ENCODE measurements around the gene MYBBP1A.
A peak's percentile ranks its signal among the peaks of the same experiment; 100 is the strongest.

MYBBP1A gene

DNA sequence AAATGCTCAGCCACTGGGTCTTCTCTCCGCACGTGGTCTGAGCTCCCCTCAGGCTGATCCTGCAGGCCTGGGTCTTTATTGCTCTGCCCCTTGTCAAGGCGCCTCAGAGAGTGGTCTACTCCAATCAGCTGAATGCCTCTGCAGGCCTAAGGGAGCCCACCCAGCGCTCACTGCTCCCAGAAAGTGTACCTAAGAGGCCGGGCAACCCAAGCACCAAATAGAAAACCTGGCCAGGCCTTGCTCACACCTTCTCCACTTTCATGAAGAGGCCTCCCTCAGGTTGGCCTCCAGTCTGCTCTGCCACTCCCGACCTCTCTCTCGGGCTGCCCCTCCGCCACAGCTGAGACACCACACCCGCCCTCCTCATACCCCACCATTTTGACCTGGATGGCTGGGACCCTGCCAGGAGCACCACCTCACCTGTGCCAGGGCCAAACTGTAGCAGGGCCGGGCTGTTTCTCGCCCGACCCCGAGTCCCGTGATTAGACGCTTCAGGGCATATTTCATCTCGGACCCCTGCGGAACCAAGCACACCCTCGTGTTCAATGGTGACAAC lies 665 bp downstream of the MYBBP1A start:
- no peak for DNase-seq
- H3K27ac Mint-ChIP-seq: peak overlapping the region; percentile 92
- H3K36me3 Mint-ChIP-seq (ENCODE audit: low read depth): peaks cover 57% of the 10 kb centered on the region
- H3K4me3 Mint-ChIP-seq: peak overlapping the region; percentile 97
- no peaks in the 10 kb centered on the region for H3K9me3 Mint-ChIP-seq
- H3K27me3 Mint-ChIP-seq: no peaks in the 10 kb centered on the region
- H3K4me1 Mint-ChIP-seq (ENCODE audit: low read depth): peaks cover 27% of the 10 kb centered on the region

- Mint-ChIP-seq H3K27ac (peak overlapping the region; percentile 92), H3K36me3 (ENCODE audit: low read depth) (peaks cover 66% of the 10 kb centered on the region), H3K9me3 (no peaks in the 10 kb centered on the region), H3K27me3 (no peaks in the 10 kb centered on the region), H3K4me1 (ENCODE audit: low read depth) (peaks cover 27% of the 10 kb centered on the region), H3K4me3 (peak overlapping the region; percentile 97)
- DNase-seq: no peak
These were observed 1.5 kb downstream of the MYBBP1A start for GRCh38 chr17:4553669-4554068.

GRCh38 chr17:4551796-4552525 lies 3.2 kb downstream of the MYBBP1A start:
- H3K9me3 Mint-ChIP-seq: no peaks in the 10 kb centered on the region
- H3K36me3 Mint-ChIP-seq (ENCODE audit: low read depth): peaks cover 83% of the 10 kb centered on the region
- H3K4me1 Mint-ChIP-seq (ENCODE audit: low read depth): peaks cover 27% of the 10 kb centered on the region
- DNase-seq: no peak
- H3K27ac Mint-ChIP-seq: no peak overlapping the region
- no peaks in the 10 kb centered on the region for H3K27me3 Mint-ChIP-seq
- no peak overlapping the region for H3K4me3 Mint-ChIP-seq

DNA sequence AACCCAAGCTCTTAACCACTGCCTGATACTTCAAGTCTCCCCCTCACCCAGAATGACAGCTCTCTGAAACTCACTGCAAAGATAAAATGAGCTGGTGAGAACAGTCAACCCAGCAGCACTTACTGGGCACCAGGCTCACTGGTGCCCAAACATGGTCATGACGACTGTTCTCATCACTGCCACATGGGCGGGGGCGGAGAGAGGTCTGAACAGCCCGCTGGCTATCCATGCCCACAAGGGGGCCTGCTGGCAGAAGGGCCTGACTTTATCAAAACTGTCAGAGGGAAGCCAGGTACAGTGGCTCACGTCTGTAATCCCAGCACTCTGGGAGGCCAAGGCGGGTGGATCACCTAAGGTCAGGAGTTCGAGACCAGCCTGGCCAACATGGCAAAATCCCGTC lies 4.0 kb downstream of the MYBBP1A start:
- Mint-ChIP-seq H3K27me3 (no peaks in the 10 kb centered on the region), H3K9me3 (no peaks in the 10 kb centered on the region), H3K4me1 (ENCODE audit: low read depth) (peaks cover 22% of the 10 kb centered on the region), H3K27ac (no peak overlapping the region), H3K4me3 (no peak overlapping the region), H3K36me3 (ENCODE audit: low read depth) (peaks cover 91% of the 10 kb centered on the region)
- no peak for DNase-seq

- no peaks in the 10 kb centered on the region for H3K9me3 Mint-ChIP-seq
- peaks cover 97% of the 10 kb centered on the region for H3K36me3 Mint-ChIP-seq (ENCODE audit: low read depth)
- H3K4me1 Mint-ChIP-seq (ENCODE audit: low read depth): peaks cover 16% of the 10 kb centered on the region
- no peak for DNase-seq
- H3K4me3 Mint-ChIP-seq: no peak overlapping the region
- no peaks in the 10 kb centered on the region for H3K27me3 Mint-ChIP-seq
- no peak overlapping the region for H3K27ac Mint-ChIP-seq
These were observed 4.6 kb downstream of the MYBBP1A start for GRCh38 chr17:4550534-4551039.

DNA sequence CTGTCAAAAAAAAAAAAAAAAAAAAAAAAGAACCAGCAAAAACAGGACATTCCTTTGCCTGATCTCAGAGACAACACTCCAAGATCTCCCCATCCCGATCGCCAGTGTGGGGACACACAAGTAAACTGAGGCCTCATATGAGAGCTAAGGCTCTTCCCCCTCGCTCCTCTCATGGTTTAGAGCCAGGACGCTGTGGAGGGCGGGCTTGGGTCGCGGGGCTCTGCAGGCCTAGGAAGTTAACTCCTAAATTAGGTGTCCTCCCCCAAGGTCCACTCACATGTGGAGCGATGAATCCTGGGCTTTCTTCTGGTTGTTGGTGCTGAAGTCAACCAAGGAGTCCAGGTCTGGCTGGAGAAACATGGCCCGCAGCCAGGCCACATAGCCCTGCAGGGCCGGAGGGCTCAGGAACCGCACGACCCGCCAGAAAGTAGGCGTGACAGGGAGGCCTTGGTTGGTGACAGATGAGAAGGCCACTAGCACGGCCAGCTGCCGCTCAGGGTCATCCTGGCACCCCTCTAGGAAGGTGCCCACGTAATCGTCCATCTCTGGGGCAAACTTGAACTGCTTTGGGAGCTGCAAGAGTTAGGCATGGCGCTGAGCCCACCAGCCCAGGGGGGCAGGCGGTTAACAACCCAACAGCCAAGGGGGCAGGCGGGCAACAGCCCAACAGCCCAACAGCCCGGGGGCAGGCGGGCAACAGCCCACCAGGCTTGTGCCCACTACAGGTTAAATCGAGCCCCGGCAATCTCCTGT lies 5.2 kb downstream of the MYBBP1A start:
- Mint-ChIP-seq H3K36me3 (ENCODE audit: low read depth) (peaks cover 100% of the 10 kb centered on the region), H3K4me3 (no peak overlapping the region), H3K27me3 (no peaks in the 10 kb centered on the region), H3K9me3 (no peaks in the 10 kb centered on the region), H3K4me1 (ENCODE audit: low read depth) (peaks cover 16% of the 10 kb centered on the region), H3K27ac (no peak overlapping the region)
- no peak for DNase-seq

GRCh38 chr17:4548721-4549531 lies 6.3 kb downstream of the MYBBP1A start:
- Mint-ChIP-seq H3K4me1 (ENCODE audit: low read depth) (peaks cover 9% of the 10 kb centered on the region), H3K4me3 (no peak overlapping the region), H3K36me3 (ENCODE audit: low read depth) (peaks cover 96% of the 10 kb centered on the region), H3K27me3 (no peaks in the 10 kb centered on the region), H3K27ac (no peak overlapping the region), H3K9me3 (no peaks in the 10 kb centered on the region)
- DNase-seq: no peak

DNA sequence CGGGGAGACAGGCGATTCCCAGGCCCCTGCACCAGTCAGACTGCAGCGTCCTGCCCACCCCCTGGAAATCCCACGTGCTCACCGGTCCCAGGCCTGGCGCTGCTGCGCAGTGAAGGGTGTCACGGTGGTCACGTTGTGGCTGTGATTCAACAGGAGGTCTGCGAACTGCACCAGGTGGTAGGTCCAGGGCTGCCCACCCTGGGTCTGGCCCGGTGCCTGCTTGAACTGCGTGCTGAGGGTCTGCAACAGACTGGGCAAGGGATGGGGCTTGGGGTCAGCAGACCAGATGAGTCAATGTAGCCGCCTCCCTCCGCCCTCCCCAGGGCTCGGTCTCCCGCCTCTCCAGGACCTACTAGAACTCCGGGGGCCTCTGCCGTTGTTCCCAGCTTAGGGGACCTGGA lies 7.1 kb downstream of the MYBBP1A start:
- H3K9me3 Mint-ChIP-seq: no peaks in the 10 kb centered on the region
- no peak for DNase-seq
- H3K4me1 Mint-ChIP-seq (ENCODE audit: low read depth): peaks cover 4% of the 10 kb centered on the region
- no peak overlapping the region for H3K4me3 Mint-ChIP-seq
- no peaks in the 10 kb centered on the region for H3K27me3 Mint-ChIP-seq
- no peak overlapping the region for H3K27ac Mint-ChIP-seq
- H3K36me3 Mint-ChIP-seq (ENCODE audit: low read depth): peaks cover 96% of the 10 kb centered on the region

GRCh38 chr17:4547118-4547906 lies 7.9 kb downstream of the MYBBP1A start:
- no peak overlapping the region for H3K27ac Mint-ChIP-seq
- no peak overlapping the region for H3K4me3 Mint-ChIP-seq

GRCh38 chr17:4545217-4545951 lies 9.8 kb downstream of the MYBBP1A start:
- no peaks in the 10 kb centered on the region for H3K9me3 Mint-ChIP-seq
- no peaks in the 10 kb centered on the region for H3K27me3 Mint-ChIP-seq
- H3K4me3 Mint-ChIP-seq: no peak overlapping the region
- H3K36me3 Mint-ChIP-seq (ENCODE audit: low read depth): peaks cover 96% of the 10 kb centered on the region
- DNase-seq: no peak
- H3K4me1 Mint-ChIP-seq (ENCODE audit: low read depth): no peaks in the 10 kb centered on the region
- no peak overlapping the region for H3K27ac Mint-ChIP-seq

More at GRCh38 chr17:4547118-4547906, 7.9 kb downstream of the MYBBP1A start:
- no peak for DNase-seq
- no peaks in the 10 kb centered on the region for H3K27me3 Mint-ChIP-seq
- H3K4me1 Mint-ChIP-seq (ENCODE audit: low read depth): peaks cover 4% of the 10 kb centered on the region
- H3K9me3 Mint-ChIP-seq: no peaks in the 10 kb centered on the region
- H3K36me3 Mint-ChIP-seq (ENCODE audit: low read depth): peaks cover 96% of the 10 kb centered on the region

DNA sequence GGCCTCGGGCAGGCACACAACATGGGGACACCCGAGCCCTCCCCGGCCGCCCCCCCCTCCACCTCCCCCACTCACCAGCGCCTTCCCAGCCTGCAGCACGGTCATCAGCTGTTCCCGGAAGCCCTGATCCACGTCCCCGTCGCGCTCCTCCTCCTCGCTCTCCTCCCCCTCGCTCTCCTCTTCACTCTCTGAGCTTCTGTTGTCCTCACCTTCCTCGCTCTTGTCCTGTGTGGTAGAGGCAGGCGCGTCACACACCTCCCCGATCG lies 10.3 kb downstream of the MYBBP1A start:
- Mint-ChIP-seq H3K4me1 (ENCODE audit: low read depth) (no peaks in the 10 kb centered on the region), H3K27me3 (no peaks in the 10 kb centered on the region), H3K36me3 (ENCODE audit: low read depth) (peaks cover 96% of the 10 kb centered on the region)

GRCh38 chr17:4544135-4544950 lies 10.8 kb downstream of the MYBBP1A start:
- Mint-ChIP-seq H3K9me3 (no peaks in the 10 kb centered on the region), H3K27ac (peak overlapping the region; percentile 18), H3K27me3 (no peaks in the 10 kb centered on the region), H3K4me3 (no peak overlapping the region), H3K4me1 (ENCODE audit: low read depth) (no peaks in the 10 kb centered on the region), H3K36me3 (ENCODE audit: low read depth) (peaks cover 96% of the 10 kb centered on the region)
- DNase-seq: no peak

More for the DNA sequence above, 10.3 kb downstream of the MYBBP1A start:
- Mint-ChIP-seq H3K9me3 (no peaks in the 10 kb centered on the region), H3K27ac (no peak overlapping the region), H3K4me3 (no peak overlapping the region)
- no peak for DNase-seq

DNA sequence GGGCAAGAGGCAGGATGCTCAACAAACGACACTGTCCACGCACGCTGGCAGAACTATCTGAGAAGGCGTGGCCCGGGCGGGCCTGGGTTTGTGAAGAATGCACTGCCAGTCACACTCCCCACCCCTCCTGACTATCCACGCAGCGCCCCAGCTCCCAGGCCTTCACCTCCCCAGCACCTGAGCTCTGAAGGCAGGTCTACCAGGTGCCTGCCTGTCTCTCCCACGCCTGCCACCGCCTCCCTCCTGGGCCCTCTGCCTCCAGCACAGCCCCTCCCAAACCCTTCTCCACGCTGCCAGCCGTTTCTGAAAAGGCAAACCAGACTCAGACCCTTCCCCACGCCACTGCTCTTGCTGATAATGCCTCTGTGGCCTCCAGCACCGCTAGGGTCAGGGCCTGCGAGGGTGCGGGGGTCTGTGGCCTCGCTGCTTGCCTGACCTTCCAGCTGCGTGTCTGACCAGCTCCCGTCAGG lies 11.6 kb downstream of the MYBBP1A start:
- H3K4me1 Mint-ChIP-seq (ENCODE audit: low read depth): no peaks in the 10 kb centered on the region
- no peak overlapping the region for H3K4me3 Mint-ChIP-seq
- H3K9me3 Mint-ChIP-seq: no peaks in the 10 kb centered on the region
- peaks cover 96% of the 10 kb centered on the region for H3K36me3 Mint-ChIP-seq (ENCODE audit: low read depth)
- H3K27ac Mint-ChIP-seq: peak overlapping the region; percentile 18
- H3K27me3 Mint-ChIP-seq: no peaks in the 10 kb centered on the region
- DNase-seq: no peak
